Fibroblast of mammary gland (primary cell): ENCODE results near the gene ISG20L2.
A peak's percentile ranks its signal among the peaks of the same experiment; 100 is the strongest.

Experiments used
- DNase-seq: peaks from one replicate; pipeline ENCODE4 v3.0.0-alpha.2; 2010; ENCODE audit warnings: low read depth
- H3K4me3 ChIP-seq: 2 replicates; pipeline ENCODE4 v1.5.1; 2011; ENCODE audit warnings: low read depth, mild to moderate bottlenecking, low read length, moderate library complexity; ENCODE audit not compliant: control insufficient read depth
- CTCF ChIP-seq: conservative IDR thresholded peaks from 2 replicates; pipeline ENCODE4 v1.5.1; 2011; ENCODE audit warnings: low read depth, low read length, inconsistent platforms; ENCODE audit not compliant: control insufficient read depth, insufficient read depth

Gene ISG20L2

GRCh38 chr1:156705918-156706656, 22.5 kb downstream of the ISG20L2 start:
- TF ChIP-seq CTCF: peak; percentile 58
- H3K4me3 ChIP-seq: peak overlapping the region; percentile 43

GRCh38 chr1:156705321-156705917, 23.1 kb downstream of the ISG20L2 start, which contains the start of gene CRABP2:
CRABP2 (minus strand) TSS chr1:156705583; CDS start chr1:156705446, 137 bp downstream.
- DNase-seq: peak; percentile 28
- peak within 1 kb of the TSS; percentile 43 for H3K4me3 ChIP-seq
- no peak for TF ChIP-seq CTCF

More at GRCh38 chr1:156705918-156706656, 22.5 kb downstream of the ISG20L2 start:
- DNase-seq: peak; percentile 67

DNA sequence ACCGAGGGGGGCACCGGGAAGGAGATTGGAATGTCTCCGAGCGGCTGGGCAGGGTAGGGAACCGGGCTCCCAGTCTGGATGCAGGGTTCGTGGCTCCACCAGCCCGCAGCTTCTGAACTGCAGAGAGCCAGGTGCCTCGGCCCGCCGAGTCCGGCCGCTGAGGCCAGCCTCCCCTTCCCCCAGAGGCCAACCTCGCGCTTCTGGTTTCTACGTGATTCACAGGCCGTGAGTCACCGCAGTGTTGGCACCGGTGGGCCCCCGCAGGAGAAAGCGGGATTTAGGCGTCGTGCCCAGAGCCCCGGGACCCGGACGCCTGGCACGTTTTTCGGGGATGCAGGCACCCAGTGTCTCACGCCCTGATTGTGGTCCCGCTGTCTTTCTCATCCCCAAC, 23.6 kb downstream of the ISG20L2 start:
- peak overlapping the region; percentile 43 for H3K4me3 ChIP-seq
- DNase-seq: peak; percentile 78
- no peak for TF ChIP-seq CTCF

DNA sequence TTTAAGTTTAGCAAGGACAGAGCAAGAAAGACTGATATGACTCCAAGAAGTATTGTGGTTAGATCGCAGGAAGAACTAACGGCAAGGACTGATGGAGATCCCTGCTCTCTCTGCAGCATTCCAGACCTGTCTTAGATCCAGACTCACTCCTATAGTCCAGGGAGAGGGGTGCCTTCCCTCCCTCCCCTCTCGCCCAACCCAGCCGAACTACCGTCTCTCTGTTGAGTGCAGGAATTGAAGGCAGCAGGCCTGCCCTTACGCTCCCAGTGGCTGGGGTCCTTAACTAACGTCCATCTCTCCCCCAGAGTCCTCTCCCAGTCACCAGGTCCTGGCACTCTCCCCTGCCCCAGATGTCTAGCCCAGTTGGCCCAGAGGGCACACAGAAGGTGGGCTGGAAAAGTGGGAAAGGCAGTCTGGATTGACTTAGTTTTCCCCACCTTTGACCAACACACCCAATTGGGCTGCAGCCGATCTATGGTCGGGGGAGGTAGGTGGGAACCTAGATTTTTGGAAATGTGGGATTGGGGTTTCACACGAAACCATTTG, 24.3 kb downstream of the ISG20L2 start:
- TF ChIP-seq CTCF: no peak
- DNase-seq: no peak
- H3K4me3 ChIP-seq: peak overlapping the region; percentile 43

DNA sequence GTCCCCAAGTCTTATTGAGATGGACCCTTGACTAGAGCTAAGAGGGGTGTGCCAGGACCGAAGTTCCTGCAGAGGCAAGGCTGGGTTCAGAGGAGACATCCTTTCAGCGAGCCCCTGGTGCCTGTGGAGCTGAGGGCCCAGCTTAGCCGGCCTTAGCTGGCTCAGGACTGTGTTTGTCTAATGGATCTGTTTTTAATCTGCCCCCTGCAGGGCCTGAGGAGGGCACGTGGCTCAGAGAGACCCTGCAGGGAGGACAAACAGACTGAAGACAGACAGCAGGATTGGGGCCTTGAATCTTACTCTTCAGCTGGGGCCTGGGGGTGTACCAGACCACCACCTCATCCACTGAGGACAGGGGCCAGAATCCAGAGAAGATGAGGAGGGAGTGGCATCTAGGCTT, 24.8 kb downstream of the ISG20L2 start:
- H3K4me3 ChIP-seq: no peak overlapping the region
- no peak for DNase-seq
- TF ChIP-seq CTCF: no peak

DNA sequence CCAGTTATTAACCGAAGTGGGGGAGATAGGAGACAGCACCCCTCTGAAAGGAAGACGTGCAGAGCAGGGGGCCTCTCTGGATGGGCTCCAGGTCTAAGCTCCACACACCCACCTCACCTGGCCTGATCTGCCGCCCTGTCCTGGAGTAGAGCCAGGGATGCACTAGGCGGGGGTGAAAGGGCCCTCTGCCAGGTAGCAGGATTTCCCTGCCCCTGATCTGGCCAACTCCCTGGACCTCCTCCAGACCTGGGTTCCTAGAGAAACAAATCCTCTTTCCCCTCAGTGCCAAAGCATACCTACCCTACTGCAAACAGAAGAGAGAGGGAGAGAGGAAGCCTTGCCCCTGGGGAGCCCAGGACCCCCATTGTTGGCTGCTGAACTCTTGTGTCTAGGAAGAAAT, 25.2 kb downstream of the ISG20L2 start:
- H3K4me3 ChIP-seq: no peak overlapping the region
- no peak for TF ChIP-seq CTCF
- DNase-seq: no peak
